ENCODE results near the gene AGAP3. TPM values are rescaled to one million over a fixed set of nuclear protein-coding genes. Genes with fewer than 3 reads are reported as not detected.

The AGAP3 gene
- total and polyA plus RNA-seq, 5 donors from 2014 or later, result 1.9 to 24.7 (median 3.0) TPM

DNA sequence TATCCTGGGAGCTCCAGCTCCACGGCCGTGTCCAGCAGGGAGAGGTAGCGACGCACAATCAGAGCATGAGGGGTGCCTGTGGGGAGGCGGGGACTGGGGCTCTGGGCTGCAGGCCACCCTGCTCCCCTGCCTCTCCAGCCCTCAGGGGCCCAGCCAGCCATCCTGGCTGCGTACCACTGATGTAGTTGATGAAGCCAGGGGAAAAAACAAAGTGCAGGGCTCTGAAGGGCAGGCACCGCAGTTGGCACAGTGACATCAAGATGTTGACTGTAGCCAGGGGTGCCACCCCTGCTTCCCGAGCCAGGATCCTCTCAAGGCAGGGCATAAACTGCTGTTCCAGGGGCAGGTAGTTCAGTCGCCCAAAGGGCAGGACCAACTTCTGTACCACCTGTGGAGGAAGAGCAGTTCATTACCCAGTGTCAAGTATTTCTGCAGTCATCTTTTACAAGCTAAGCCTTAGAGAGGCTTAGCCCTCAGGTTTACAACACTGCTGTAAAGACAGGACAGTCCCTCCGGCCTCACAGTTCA, 8.5 kb upstream of the AGAP3 start:
- H3K27ac ChIP-seq (ENCODE audit: insufficient read depth, low read length, poor library complexity, severe bottlenecking), result no peak overlapping the region
- no peaks in the 10 kb centered on the region for H3K27me3 Mint-ChIP-seq
- peak overlapping the region in 3 of 4 donors; percentile 63 to 70 (median 67) for H3K4me3 Mint-ChIP-seq
- peak overlapping the region in 2 of 3 donors; percentile 72 to 86 for H3K27ac Mint-ChIP-seq
- H3K4me1 ChIP-seq (ENCODE audit: control insufficient read depth, insufficient read depth, low read length, poor library complexity, severe bottlenecking), result peaks cover 33% of the 10 kb centered on the region
- H3K27me3 ChIP-seq (ENCODE audit: control insufficient read depth, insufficient read depth, low read length), result no peaks in the 10 kb centered on the region
- DNase-seq (no peak), ATAC-seq (ENCODE audit: low read depth in 2 of 2) (no peak)
- H3K4me1 Mint-ChIP-seq, result peaks cover 0 to 31% (median 6%) of the 10 kb centered on the region in 4 donors
- no peak overlapping the region for H3K4me3 ChIP-seq (ENCODE audit: low read depth, low read length)
- no peaks in the 10 kb centered on the region for H3K9me3 ChIP-seq (ENCODE audit: control insufficient read depth in 2 of 2, low read length in 2 of 2)
- no peaks in the 10 kb centered on the region for H3K9me3 Mint-ChIP-seq
- no peaks in the 10 kb centered on the region for H3K36me3 Mint-ChIP-seq
- peaks cover 17% of the 10 kb centered on the region for H3K36me3 ChIP-seq (ENCODE audit: control insufficient read depth, insufficient read depth, low read length)

DNA sequence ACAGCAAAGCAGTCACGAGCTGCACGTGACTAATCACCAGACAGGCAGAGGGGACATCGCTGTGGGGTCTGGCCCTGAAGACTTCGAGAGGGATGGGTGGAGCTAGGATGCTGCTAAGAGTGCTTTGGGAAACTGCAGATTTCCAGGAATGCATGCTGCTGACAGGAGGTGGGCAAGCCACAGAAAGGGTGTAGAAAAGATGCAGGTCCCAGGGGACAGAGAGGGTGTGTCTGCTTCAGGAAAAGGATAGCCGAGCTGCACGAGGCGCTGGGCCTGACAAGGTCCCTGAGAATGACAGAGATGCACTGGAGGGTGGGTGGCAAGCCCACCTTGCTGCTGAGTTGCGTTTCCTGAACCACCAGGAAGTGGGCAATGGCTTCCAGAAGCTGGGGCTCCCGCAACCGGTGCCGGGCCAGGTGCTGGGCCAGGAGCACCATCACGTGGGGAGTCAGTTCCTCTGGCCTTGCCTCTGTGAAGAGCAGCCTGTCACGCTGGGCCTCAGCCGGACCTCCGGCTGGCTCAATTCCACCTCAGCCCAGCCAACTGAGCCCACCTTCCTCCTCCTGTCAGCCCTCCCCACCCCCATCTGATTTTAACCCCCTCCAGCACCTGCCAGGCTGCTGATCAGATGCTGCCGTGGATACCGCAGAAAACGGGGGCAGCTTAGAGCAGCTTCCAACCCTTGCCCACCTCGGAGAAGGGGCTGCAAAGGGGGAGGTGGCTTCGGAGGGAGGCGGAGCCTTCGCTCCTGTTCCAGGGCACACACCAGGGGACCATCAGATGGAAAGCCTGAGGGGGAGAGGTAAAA, 7.8 kb upstream of the AGAP3 start:
- Mint-ChIP-seq H3K27ac (peak overlapping the region; percentile 72 to 94 (median 86)), H3K36me3 (no peaks in the 10 kb centered on the region), H3K9me3 (no peaks in the 10 kb centered on the region), H3K4me3 (peak overlapping the region; percentile 66 to 88 (median 68)), H3K4me1 (peaks cover 0 to 34% (median 9%) of the 10 kb centered on the region in 4 donors), H3K27me3 (no peaks in the 10 kb centered on the region)
- Histone ChIP-seq H3K36me3 (ENCODE audit: control insufficient read depth, insufficient read depth, low read length) (peaks cover 17% of the 10 kb centered on the region), H3K4me1 (ENCODE audit: control insufficient read depth, insufficient read depth, low read length, poor library complexity, severe bottlenecking) (peaks cover 37% of the 10 kb centered on the region), H3K9me3 (ENCODE audit: control insufficient read depth in 2 of 2, low read length in 2 of 2) (no peaks in the 10 kb centered on the region), H3K27me3 (ENCODE audit: control insufficient read depth, insufficient read depth, low read length) (no peaks in the 10 kb centered on the region), H3K27ac (ENCODE audit: insufficient read depth, low read length, poor library complexity, severe bottlenecking) (no peak overlapping the region), H3K4me3 (ENCODE audit: low read depth, low read length) (no peak overlapping the region)
- DNase-seq (no peak), ATAC-seq (ENCODE audit: low read depth in 2 of 2) (no peak)

DNA sequence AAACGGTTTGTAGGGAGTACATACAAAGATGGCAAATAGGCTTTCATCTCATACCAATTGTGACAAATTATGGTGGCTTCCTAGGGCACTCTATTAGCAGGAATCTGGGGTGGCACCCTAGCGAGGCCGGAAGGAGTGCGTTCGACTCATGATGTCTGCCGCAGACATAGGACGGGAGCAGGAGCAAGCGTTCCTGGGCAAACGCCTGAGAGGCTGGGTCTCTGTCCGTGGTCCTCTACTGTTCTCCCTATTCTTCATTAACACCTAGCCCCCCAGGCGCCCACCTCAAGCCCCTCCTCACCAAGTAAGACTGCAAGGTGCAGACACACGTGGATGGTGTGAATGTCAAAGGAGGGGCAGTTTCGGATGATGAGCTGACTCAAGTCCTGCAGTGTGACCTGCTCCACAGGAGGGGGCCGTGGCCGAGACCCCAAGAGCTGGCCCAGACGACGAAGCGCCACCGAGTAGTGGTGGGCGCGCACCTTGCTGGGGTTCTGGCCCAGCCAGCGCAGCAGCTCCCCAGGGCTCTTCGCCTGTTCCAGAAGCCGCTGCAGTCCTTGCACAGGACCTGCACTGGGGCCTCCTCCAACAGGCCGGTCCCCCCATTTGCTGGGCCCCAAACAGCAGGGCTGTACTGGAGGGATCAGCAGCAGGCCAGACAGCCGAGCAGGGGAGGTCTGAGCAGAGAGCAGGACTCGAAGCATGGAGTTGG, 6.9 kb upstream of the AGAP3 start:
- no peaks in the 10 kb centered on the region for H3K9me3 ChIP-seq (ENCODE audit: control insufficient read depth in 2 of 2, low read length in 2 of 2)
- peak overlapping the region; percentile 77 for H3K4me3 ChIP-seq (ENCODE audit: low read depth, low read length)
- no peak for DNase-seq
- peak overlapping the region; percentile 49 for H3K27ac ChIP-seq (ENCODE audit: insufficient read depth, low read length, poor library complexity, severe bottlenecking)
- peak overlapping the region; percentile 79 to 85 (median 81) for H3K27ac Mint-ChIP-seq
- peaks cover 0 to 41% (median 13%) of the 10 kb centered on the region in 4 donors for H3K4me1 Mint-ChIP-seq
- peaks cover 14% of the 10 kb centered on the region for H3K36me3 ChIP-seq (ENCODE audit: control insufficient read depth, insufficient read depth, low read length)
- H3K4me3 Mint-ChIP-seq, result peak overlapping the region; percentile 70 to 88 (median 85)
- H3K4me1 ChIP-seq (ENCODE audit: control insufficient read depth, insufficient read depth, low read length, poor library complexity, severe bottlenecking), result peaks cover 43% of the 10 kb centered on the region
- no peak for ATAC-seq (ENCODE audit: low read depth in 2 of 2)
- no peaks in the 10 kb centered on the region for H3K27me3 Mint-ChIP-seq
- H3K36me3 Mint-ChIP-seq, result no peaks in the 10 kb centered on the region
- peaks cover 3% of the 10 kb centered on the region for H3K27me3 ChIP-seq (ENCODE audit: control insufficient read depth, insufficient read depth, low read length)
- no peaks in the 10 kb centered on the region for H3K9me3 Mint-ChIP-seq

DNA sequence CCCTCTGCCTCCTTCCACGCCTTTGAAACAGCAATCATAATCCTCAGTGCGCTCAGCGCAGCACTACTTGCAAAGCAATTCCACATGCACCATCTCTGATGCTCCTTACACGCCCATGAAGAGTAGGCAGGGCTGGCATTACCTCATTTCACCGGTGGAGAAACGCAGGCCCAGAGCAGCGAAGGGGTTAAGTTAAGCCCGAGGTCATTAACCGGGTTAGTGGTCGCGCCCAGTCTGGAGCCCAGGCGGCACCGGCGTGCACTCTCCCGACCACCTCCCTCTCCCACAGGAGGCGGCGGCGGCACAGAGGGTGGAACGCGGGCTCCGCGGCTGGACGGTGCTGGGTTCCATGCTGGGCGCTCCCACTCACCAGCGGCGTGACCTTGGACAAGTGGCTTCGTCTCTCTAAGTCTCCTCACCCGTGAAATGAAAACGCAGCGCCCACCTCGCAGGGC, 6.2 kb upstream of the AGAP3 start:
- DNase-seq, result peak in 1 of 3 donors; percentile 30
- peak; percentile 0 to 3 for ATAC-seq (ENCODE audit: low read depth in 2 of 2)
- H3K9me3 Mint-ChIP-seq, result peaks cover 0 to 2% (median 0%) of the 10 kb centered on the region in 7 donors
- H3K27ac Mint-ChIP-seq, result peak overlapping the region; percentile 56 to 95 (median 85)
- H3K4me1 Mint-ChIP-seq, result peaks cover 4 to 47% (median 17%) of the 10 kb centered on the region in 4 donors
- Histone ChIP-seq H3K27ac (ENCODE audit: insufficient read depth, low read length, poor library complexity, severe bottlenecking) (peak overlapping the region; percentile 85), H3K36me3 (ENCODE audit: control insufficient read depth, insufficient read depth, low read length) (peaks cover 7% of the 10 kb centered on the region), H3K4me1 (ENCODE audit: control insufficient read depth, insufficient read depth, low read length, poor library complexity, severe bottlenecking) (peaks cover 43% of the 10 kb centered on the region), H3K9me3 (ENCODE audit: control insufficient read depth in 2 of 2, low read length in 2 of 2) (no peaks in the 10 kb centered on the region), H3K4me3 (ENCODE audit: low read depth, low read length) (peak overlapping the region; percentile 77), H3K27me3 (ENCODE audit: control insufficient read depth, insufficient read depth, low read length) (peaks cover 7% of the 10 kb centered on the region)
- H3K36me3 Mint-ChIP-seq, result no peaks in the 10 kb centered on the region
- H3K27me3 Mint-ChIP-seq, result peaks cover 4% of the 10 kb centered on the region
- peak overlapping the region; percentile 70 to 97 (median 88) for H3K4me3 Mint-ChIP-seq

DNA sequence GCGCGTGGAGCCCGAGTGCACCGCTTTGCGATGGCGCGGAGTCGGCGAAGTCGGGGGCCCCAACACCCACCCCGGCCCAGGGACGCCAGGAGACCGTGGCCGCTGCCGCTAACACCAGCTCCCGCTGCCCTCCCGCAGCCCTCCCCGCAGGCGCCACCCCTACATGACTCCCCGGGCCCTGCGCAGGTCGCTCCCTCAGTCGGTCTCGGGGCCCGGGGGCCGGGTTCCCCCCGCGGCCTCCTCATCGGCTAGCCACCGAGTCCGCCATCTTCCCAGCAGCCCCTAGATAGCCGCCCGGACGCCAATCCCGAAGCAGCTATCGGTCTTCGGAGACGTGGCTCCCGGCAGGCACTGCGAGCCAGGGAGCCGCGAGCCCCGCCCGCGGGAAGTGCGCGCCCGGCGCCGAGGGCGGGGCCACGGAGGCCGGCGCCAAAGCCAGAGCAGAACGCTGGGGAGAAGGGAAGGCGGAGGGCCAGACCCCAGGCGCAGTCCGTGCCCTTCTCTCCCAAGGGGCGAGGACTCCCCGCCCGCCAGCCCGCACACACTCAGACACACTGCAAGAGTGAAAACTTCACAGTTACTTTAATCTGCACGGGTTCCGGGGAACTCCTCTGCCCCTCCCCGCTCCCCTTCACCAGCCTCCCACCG, 5.6 kb upstream of the AGAP3 start, which contains the start of gene FASTK:
Gene FASTK (minus strand): TSS at position 288 of the 648 bp plus-strand sequence. CDS start 43 bp downstream, at position 245.
- H3K27me3 ChIP-seq (ENCODE audit: control insufficient read depth, insufficient read depth, low read length), result peaks cover 10% of the 10 kb centered on the region
- H3K36me3 Mint-ChIP-seq, result no peaks in the 10 kb centered on the region

DNA sequence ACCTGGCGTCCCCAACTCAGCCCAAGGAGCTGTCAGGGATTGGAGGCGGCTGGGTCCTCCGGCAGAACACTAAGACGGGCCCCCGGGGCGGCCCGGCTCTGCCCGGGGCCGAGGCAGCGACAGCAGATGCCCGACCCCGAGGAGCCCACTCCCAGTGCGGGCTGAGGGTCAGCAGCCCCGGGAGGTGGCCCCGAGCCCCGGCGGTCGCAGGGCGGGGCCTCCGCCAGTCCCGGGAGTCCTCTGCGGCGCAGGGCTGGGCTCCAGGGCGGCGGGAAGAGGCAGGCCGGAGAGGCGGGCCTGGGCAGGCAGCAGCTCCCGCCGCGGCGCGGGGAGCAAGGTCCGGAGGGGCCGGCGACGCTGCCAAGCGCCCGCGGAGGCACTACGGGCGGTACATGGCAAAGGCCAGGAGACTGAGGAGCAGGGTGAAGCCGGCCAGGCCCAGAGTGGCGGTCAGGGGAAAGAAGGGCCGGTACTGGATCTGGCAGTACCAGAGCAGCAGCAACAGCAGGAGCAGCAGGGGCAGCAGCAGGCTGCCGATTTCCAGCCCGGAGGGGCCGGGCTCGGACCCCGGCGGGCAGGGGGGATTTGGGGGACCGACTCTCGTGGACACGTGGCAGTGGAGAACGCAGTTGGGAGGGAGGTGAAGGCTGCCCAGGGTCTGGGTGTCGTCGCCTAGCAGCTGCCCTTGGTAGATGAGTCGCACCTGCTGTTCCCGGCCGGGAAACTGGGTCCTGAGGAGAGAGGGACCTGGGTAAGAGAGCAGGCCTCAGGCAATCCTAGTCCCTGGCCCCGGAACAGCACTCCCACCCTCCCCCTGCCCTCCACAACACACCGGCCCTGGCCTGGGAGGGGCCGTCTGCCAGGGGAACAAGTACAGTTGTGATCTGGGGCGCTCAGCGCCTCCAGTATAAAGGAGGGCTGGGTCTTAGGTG, 4.8 kb upstream of the AGAP3 start:
- DNase-seq (no peak), ATAC-seq (ENCODE audit: low read depth in 2 of 2) (no peak)
- Mint-ChIP-seq H3K4me1 (peaks cover 4 to 56% (median 20%) of the 10 kb centered on the region in 4 donors), H3K4me3 (peak overlapping the region; percentile 70 to 90 (median 88)), H3K27me3 (peaks cover 14% of the 10 kb centered on the region), H3K36me3 (no peaks in the 10 kb centered on the region), H3K27ac (peak overlapping the region in 2 of 3 donors; percentile 71 to 95), H3K9me3 (peaks cover 0 to 2% (median 0%) of the 10 kb centered on the region in 7 donors)
- peak overlapping the region; percentile 91 for H3K27ac ChIP-seq (ENCODE audit: insufficient read depth, low read length, poor library complexity, severe bottlenecking)
- peaks cover 10% of the 10 kb centered on the region for H3K27me3 ChIP-seq (ENCODE audit: control insufficient read depth, insufficient read depth, low read length)
- no peak overlapping the region for H3K4me3 ChIP-seq (ENCODE audit: low read depth, low read length)
- peaks cover 49% of the 10 kb centered on the region for H3K4me1 ChIP-seq (ENCODE audit: control insufficient read depth, insufficient read depth, low read length, poor library complexity, severe bottlenecking)
- no peaks in the 10 kb centered on the region for H3K9me3 ChIP-seq (ENCODE audit: control insufficient read depth in 2 of 2, low read length in 2 of 2)
- no peaks in the 10 kb centered on the region for H3K36me3 ChIP-seq (ENCODE audit: control insufficient read depth, insufficient read depth, low read length)

More for the DNA sequence above, 5.6 kb upstream of the AGAP3 start, which contains the start of gene FASTK:
- Mint-ChIP-seq H3K27ac (peak within 1 kb of the TSS; percentile 56 to 95 (median 85)), H3K9me3 (peaks cover 0 to 2% (median 0%) of the 10 kb centered on the region in 7 donors), H3K27me3 (peaks cover 10% of the 10 kb centered on the region), H3K4me3 (peak within 1 kb of the TSS; percentile 70 to 97 (median 89)), H3K4me1 (peaks cover 4 to 53% (median 20%) of the 10 kb centered on the region in 4 donors)
- peaks cover 45% of the 10 kb centered on the region for H3K4me1 ChIP-seq (ENCODE audit: control insufficient read depth, insufficient read depth, low read length, poor library complexity, severe bottlenecking)
- peak; percentile 85 to 87 for ATAC-seq (ENCODE audit: low read depth in 2 of 2)
- peak within 1 kb of the TSS; percentile 77 for H3K4me3 ChIP-seq (ENCODE audit: low read depth, low read length)
- peaks cover 4% of the 10 kb centered on the region for H3K36me3 ChIP-seq (ENCODE audit: control insufficient read depth, insufficient read depth, low read length)
- peak; percentile 86 to 91 (median 88) for DNase-seq
- H3K9me3 ChIP-seq (ENCODE audit: control insufficient read depth in 2 of 2, low read length in 2 of 2), result no peaks in the 10 kb centered on the region
- peak within 1 kb of the TSS; percentile 85 for H3K27ac ChIP-seq (ENCODE audit: insufficient read depth, low read length, poor library complexity, severe bottlenecking)
